CD4-positive, alpha-beta T cell (primary cell): ENCODE data around the gene RFNG. TPM values are rescaled to one million over a fixed set of nuclear protein-coding genes. Genes with fewer than 3 reads are reported as not detected.

ENCODE experiments used
- ATAC-seq: fragments of 200-7000 bp; cut with Tn5 transposase; one replicate; pipeline ENCODE4 v1.10.0; 2022; ENCODE audit warnings: mild to moderate bottlenecking; ENCODE audit not compliant: poor library complexity
- CTCF ChIA-PET: fragments of 350-600 bp; sonication (Branson Sonifier 250); formaldehyde crosslinking; loops from one replicate; lab custom pipeline; 2021; ENCODE audit warnings: antibody characterized with exemption, inconsistent platforms; lab: Charles Lee
- POLR2A ChIA-PET: fragments of 350-600 bp; sonication (Branson Sonifier 250); formaldehyde crosslinking; loops from one replicate; lab custom pipeline; 2021; ENCODE audit warnings: antibody characterized with exemption, inconsistent platforms; lab: Charles Lee
- DNase-seq, 14 experiments: peaks; one replicate each; pipeline ENCODE4 v3.0.0-alpha.2; 2013 to 2020; ENCODE audit warnings: mixed read lengths in 2 of 14
- H3K27ac ChIP-seq, 2 donors: one replicate each; pipeline versions ENCODE4 v1.5.1 to v1.7.0; 2013; ENCODE audit warnings: low read length in 2 of 2, low read depth in 1 of 2, mild to moderate bottlenecking in 1 of 2
- H3K27me3 ChIP-seq, 2 experiments: 1 replicate in 1 of 2; 2 replicates in 1 of 2; pipeline versions ENCODE4 v1.6.1 to v1.7.0; 2013; ENCODE audit warnings: low read length in 2 of 2, control low read depth in 1 of 2, mild to moderate bottlenecking in 1 of 2, moderate library complexity in 1 of 2; ENCODE audit not compliant: insufficient read depth in 2 of 2, control insufficient read depth in 1 of 2
- H3K36me3 ChIP-seq: one replicate; pipeline ENCODE4 v1.6.1; 2013; ENCODE audit warnings: low read length, control low read depth; ENCODE audit not compliant: insufficient read depth
- H3K4me1 ChIP-seq: one replicate; pipeline ENCODE4 v1.6.1; 2013; ENCODE audit warnings: low read length, control low read depth; ENCODE audit not compliant: insufficient read depth
- H3K4me3 ChIP-seq: one replicate; pipeline ENCODE4 v1.5.1; 2013; ENCODE audit warnings: mild to moderate bottlenecking, low read length, moderate library complexity
- H3K9me3 ChIP-seq, 2 experiments: 1 replicate in 1 of 2; 2 replicates in 1 of 2; pipeline versions ENCODE4 v1.6.1 to v1.7.0; 2013; ENCODE audit warnings: low read length in 2 of 2, mild to moderate bottlenecking in 2 of 2, control low read depth in 1 of 2, moderate library complexity in 1 of 2; ENCODE audit not compliant: control insufficient read depth in 1 of 2, insufficient read depth in 1 of 2
- H3K27ac Mint-ChIP-seq: one replicate; pipeline ENCODE4 v1.8.0; 2020; ENCODE audit warnings: mixed read lengths
- H3K27me3 Mint-ChIP-seq: one replicate; pipeline ENCODE4 v1.8.0; 2021; ENCODE audit warnings: mixed read lengths
- H3K36me3 Mint-ChIP-seq: one replicate; pipeline ENCODE4 v1.8.0; 2021; ENCODE audit warnings: low read depth, mixed read lengths
- H3K4me1 Mint-ChIP-seq: one replicate; pipeline ENCODE4 v1.8.0; 2021; ENCODE audit warnings: low read depth, mixed read lengths
- H3K4me3 Mint-ChIP-seq: one replicate; pipeline ENCODE4 v1.8.0; 2020; ENCODE audit warnings: mild to moderate bottlenecking, mixed read lengths
- H3K9me3 Mint-ChIP-seq: one replicate; pipeline ENCODE4 v1.8.0; 2020; ENCODE audit warnings: mixed read lengths
- intact Hi-C, 2 experiments: fragments of 100-400 bp; cut with DNase I in 1 of 2; cut with micrococcal nuclease in 1 of 2; formaldehyde crosslinking; loops; one replicate each; pipeline versions ENCODE4 v1.15.1 to v1.9.0; 2023 to 2025; cut with DNase I, micrococcal nuclease
- total RNA-seq, 174 experiments: library from RNA in 2 of 174; stranded (reverse) in 2 of 174; gene quantifications; one replicate each; pipeline ENCODE4 v1.2.3 and lab custom pipeline; 2021 to 2026
- TF ChIP-seq, protein P1 (sequence below): fragments of 200-600 bp; IDR thresholded peaks from one replicate; pipeline ENCODE4 v1.8.0; 2022; ENCODE audit warnings: antibody characterized with exemption, mild to moderate bottlenecking

The RFNG gene
- total RNA-seq, 2 experiments from 2014 or later, result 28.1 to 31.2 TPM

DNA sequence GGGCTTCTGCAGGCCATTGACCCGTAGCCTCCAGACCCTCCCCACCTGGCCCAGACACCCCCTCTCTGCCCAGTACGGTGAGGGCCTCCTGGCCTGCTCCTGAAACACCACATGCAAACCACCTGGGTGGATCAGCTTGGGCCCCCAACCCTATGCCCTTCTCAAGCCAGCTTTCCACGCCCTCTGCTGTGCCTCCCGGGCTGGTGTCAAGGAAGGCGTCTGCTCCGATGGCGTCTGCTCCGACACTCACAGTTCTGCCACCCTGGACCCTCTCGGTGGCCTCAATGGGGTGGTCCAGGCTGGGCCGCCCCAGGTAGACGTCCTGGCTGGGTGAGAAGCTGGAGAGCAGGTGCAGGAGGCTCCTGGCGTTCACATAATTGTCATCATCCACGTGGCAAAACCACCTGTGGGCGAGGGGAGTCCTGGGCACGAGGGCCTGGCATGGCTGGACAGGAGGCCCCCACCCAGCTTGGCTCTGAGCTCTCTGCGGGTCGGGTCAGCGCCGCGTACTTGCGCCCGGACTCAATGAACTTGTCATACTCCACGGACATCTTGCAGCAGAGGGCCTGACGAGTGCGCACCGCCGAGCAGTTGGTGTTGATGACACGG, 1.4 kb downstream of the RFNG start:
- Mint-ChIP-seq H3K27ac (peak overlapping the region; percentile 71), H3K9me3 (no peaks in the 10 kb centered on the region), H3K4me1 (peaks cover 14% of the 10 kb centered on the region), H3K4me3 (peak overlapping the region; percentile 86), H3K36me3 (peaks cover 14% of the 10 kb centered on the region), H3K27me3 (no peaks in the 10 kb centered on the region)
- ATAC-seq (no peak), DNase-seq (no peak)
- H3K4me1 ChIP-seq, result peaks cover 41% of the 10 kb centered on the region
- H3K27me3 ChIP-seq, result no peaks in the 10 kb centered on the region
- intact Hi-C loops, result loop anchor here (2.0 to 5.0 kb wide), 2 partner anchors 15 to 47 kb away; partner anchors contain the start of genes DUS1L (in 1 of the 2) and FASN (in 1 of the 2)
- POLR2A ChIA-PET, result interaction anchor here (0.9 to 4.1 kb wide), 3 partner anchors 14 to 27 kb away, joined by 3 to 16 read pairs (median 4); partner anchors contain the start of genes CENPX, DUS1L and LRRC45
- no peaks in the 10 kb centered on the region for H3K9me3 ChIP-seq
- H3K4me3 ChIP-seq, result peak overlapping the region; percentile 53
- no peak overlapping the region for H3K27ac ChIP-seq
- TF ChIP-seq, protein P1, sequence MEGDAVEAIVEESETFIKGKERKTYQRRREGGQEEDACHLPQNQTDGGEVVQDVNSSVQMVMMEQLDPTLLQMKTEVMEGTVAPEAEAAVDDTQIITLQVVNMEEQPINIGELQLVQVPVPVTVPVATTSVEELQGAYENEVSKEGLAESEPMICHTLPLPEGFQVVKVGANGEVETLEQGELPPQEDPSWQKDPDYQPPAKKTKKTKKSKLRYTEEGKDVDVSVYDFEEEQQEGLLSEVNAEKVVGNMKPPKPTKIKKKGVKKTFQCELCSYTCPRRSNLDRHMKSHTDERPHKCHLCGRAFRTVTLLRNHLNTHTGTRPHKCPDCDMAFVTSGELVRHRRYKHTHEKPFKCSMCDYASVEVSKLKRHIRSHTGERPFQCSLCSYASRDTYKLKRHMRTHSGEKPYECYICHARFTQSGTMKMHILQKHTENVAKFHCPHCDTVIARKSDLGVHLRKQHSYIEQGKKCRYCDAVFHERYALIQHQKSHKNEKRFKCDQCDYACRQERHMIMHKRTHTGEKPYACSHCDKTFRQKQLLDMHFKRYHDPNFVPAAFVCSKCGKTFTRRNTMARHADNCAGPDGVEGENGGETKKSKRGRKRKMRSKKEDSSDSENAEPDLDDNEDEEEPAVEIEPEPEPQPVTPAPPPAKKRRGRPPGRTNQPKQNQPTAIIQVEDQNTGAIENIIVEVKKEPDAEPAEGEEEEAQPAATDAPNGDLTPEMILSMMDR, result no peak
- H3K36me3 ChIP-seq, result peaks cover 20% of the 10 kb centered on the region
- CTCF ChIA-PET, result interaction anchor here (0.8 to 2.0 kb wide), 2 partner anchors 13 to 20 kb away, joined by 3 to 8 read pairs; partner anchors contain the start of gene DCXR

DNA sequence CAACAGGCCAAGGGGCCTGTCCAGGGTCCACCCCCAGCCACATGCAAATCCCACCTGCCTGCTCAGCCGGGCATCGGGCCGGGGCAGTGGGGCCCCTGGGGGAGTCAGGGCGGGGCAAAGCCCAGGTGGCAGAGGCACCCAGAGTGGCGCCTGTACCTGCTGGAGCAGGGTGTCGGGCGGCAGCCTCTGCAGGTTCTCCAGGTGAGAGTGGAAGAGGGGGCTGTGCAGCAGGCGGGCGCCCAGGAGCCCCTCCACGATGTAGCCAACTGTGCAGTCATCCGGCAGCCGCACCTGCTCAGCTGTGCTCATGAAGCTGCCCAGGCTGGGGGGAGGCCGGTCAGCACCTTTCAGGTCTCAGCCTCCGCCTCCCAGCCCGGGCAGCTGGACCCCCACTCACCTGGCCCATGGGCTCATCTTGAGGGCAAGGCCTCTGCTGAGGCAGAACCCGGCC, 2.1 kb downstream of the RFNG start:
- ChIA-PET CTCF (interaction anchor here (0.8 to 2.0 kb wide), 2 partner anchors 12 to 19 kb away, joined by 3 to 8 read pairs; partner anchors contain the start of gene DCXR), POLR2A (interaction anchor here (0.7 to 0.9 kb wide), 2 partner anchors 12 to 19 kb away, joined by 3 read pairs; partner anchors contain the start of gene DCXR)
- no peaks in the 10 kb centered on the region for H3K9me3 Mint-ChIP-seq
- H3K4me3 Mint-ChIP-seq, result peak overlapping the region; percentile 86
- no peak for ATAC-seq
- peaks cover 14% of the 10 kb centered on the region for H3K4me1 Mint-ChIP-seq
- Histone ChIP-seq H3K27ac (no peak overlapping the region), H3K9me3 (no peaks in the 10 kb centered on the region), H3K4me3 (no peak overlapping the region), H3K4me1 (peaks cover 39% of the 10 kb centered on the region), H3K27me3 (no peaks in the 10 kb centered on the region), H3K36me3 (peaks cover 13% of the 10 kb centered on the region)
- TF ChIP-seq, protein P1, result no peak
- peaks cover 9% of the 10 kb centered on the region for H3K36me3 Mint-ChIP-seq
- intact Hi-C loops, result no loop called here
- H3K27ac Mint-ChIP-seq, result no peak overlapping the region
- no peak for DNase-seq
- no peaks in the 10 kb centered on the region for H3K27me3 Mint-ChIP-seq

DNA sequence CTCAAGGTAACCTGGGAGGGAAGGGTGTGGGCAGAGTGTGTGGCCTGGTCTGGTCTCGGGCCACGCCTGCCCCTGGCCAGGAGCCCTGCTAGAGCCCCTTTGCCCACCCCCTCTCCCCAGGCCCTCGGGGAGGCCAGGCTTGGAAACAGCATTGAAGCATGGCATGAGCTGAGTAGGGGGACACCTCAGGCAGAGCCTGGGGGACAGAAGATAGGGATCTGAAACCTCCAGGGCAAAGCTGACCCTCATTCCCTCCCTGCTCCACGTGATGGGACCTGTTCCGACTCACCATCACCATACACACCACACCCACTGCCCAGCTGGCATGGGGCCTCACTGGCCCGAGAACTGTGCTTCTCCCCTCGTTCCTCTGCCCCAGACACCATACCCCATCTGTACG, 2.5 kb downstream of the RFNG start:
- ATAC-seq (no peak), DNase-seq (no peak)
- Histone ChIP-seq H3K4me1 (peaks cover 38% of the 10 kb centered on the region), H3K9me3 (no peaks in the 10 kb centered on the region), H3K27ac (no peak overlapping the region), H3K36me3 (peaks cover 9% of the 10 kb centered on the region), H3K4me3 (no peak overlapping the region), H3K27me3 (no peaks in the 10 kb centered on the region)
- intact Hi-C loops, result no loop called here
- Mint-ChIP-seq H3K4me1 (peaks cover 14% of the 10 kb centered on the region), H3K27ac (no peak overlapping the region), H3K27me3 (no peaks in the 10 kb centered on the region), H3K36me3 (peaks cover 9% of the 10 kb centered on the region), H3K4me3 (peak overlapping the region; percentile 58), H3K9me3 (no peaks in the 10 kb centered on the region)
- CTCF ChIA-PET, result no interaction called here
- POLR2A ChIA-PET, result interaction anchor here (0.7 kb wide), 1 partner anchor 12 kb away, joined by 3 read pairs; the partner anchor contains the start of gene DCXR
- TF ChIP-seq, protein P1, result no peak
